ENCODE data around the gene ACVRL1. TPM values are rescaled to one million over a fixed set of nuclear protein-coding genes. Genes with fewer than 3 reads are reported as not detected.
A peak's percentile ranks its signal among the peaks of the same experiment; 100 is the strongest.

The ACVRL1 gene
- total and polyA plus RNA-seq, 9 of the 15 experiments (the other 6 are each of a cell fraction or from before 2014, with no cell fraction given) = 0.07 to 1.4 (median 0.30) TPM

- peak; percentile 83 for TF ChIP-seq E2F8 (IDR thresholded peaks at IDR 0.05; ENCODE audit: low read depth, partially characterized antibody)
- peak; percentile 78; the same call in 1 of the 2 replicates for TF ChIP-seq DDX20 (tag; IDR thresholded peaks at IDR 0.05; ENCODE audit: low read depth)
- peak; percentile 86 for TF ChIP-seq MAFF (IDR thresholded peaks at IDR 0.05; ENCODE audit: low read length)
- TF ChIP-seq ZNF561 (CRISPR knock-in tag; conservative IDR thresholded peaks at IDR 0.05) = no peak
- TF ChIP-seq PTTG1 (tag; IDR thresholded peaks at IDR 0.05; ENCODE audit: low read depth) = peak; percentile 60
- TF ChIP-seq NCOA2 (IDR thresholded peaks at IDR 0.05; ENCODE audit: partially characterized antibody in 2 of 2) = peak in 1 of 2 experiments; percentile 23
- TF ChIP-seq PRMT5 (CRISPR knock-in tag; IDR thresholded peaks at IDR 0.05) = no peak
- peak; percentile 41; the same call in 1 of the 2 replicates for TF ChIP-seq LCOR (CRISPR knock-in tag; IDR thresholded peaks at IDR 0.05)
- no peak for TF ChIP-seq FOXP4 (CRISPR knock-in tag; IDR thresholded peaks at IDR 0.05; ENCODE audit: borderline replicate concordance)
- no peak; the same call in 1 of the 2 replicates for TF ChIP-seq ZNF75A (CRISPR knock-in tag; IDR thresholded peaks at IDR 0.05)
- no peak for TF ChIP-seq ZNF274 (IDR thresholded peaks at IDR 0.05; ENCODE audit: borderline replicate concordance, low read depth, low read length)
- TF ChIP-seq ETV5 (CRISPR knock-in tag; IDR thresholded peaks at IDR 0.05; ENCODE audit: low read depth) = no peak; the same call in none of the 2 replicates
- peak; percentile 99 for TF ChIP-seq TAF9B (IDR thresholded peaks at IDR 0.05; ENCODE audit: partially characterized antibody)
- no peak for TF ChIP-seq STAG1 (CRISPR knock-in tag; IDR thresholded peaks at IDR 0.05; ENCODE audit: borderline replicate concordance)
- TF ChIP-seq EP400 (IDR thresholded peaks at IDR 0.05) = peak; percentile 85
- no peak for TF ChIP-seq TAF15 (IDR thresholded peaks at IDR 0.05; ENCODE audit: low read depth, low read length)
- TF ChIP-seq RBFOX2 (IDR thresholded peaks at IDR 0.05; ENCODE audit: low read depth, low read length) = no peak
- peak; percentile 97 for TF ChIP-seq SMARCC2 (IDR thresholded peaks at IDR 0.05; ENCODE audit: low read depth)
- no peak for TF ChIP-seq NR2C2 (CRISPR knock-in tag; IDR thresholded peaks at IDR 0.05)
- TF ChIP-seq NR2C2 (tag; IDR thresholded peaks at IDR 0.05) = peak; percentile 79
- no peak for TF ChIP-seq ZBTB7A (IDR thresholded peaks at IDR 0.05; ENCODE audit: borderline replicate concordance, control insufficient read depth, low read depth, low read length)
- TF ChIP-seq NCOR1 (IDR thresholded peaks at IDR 0.05) = peak; percentile 91
- peak; percentile 44; the same call in 1 of the 2 replicates for TF ChIP-seq ZNF197 (CRISPR knock-in tag; IDR thresholded peaks at IDR 0.05; ENCODE audit: low read depth)
Observed at GRCh38 chr12:51884676-51885229, 22.6 kb upstream of the ACVRL1 start (continued).
